Measurements from ENCODE around the gene TRPV6.

Gene TRPV6

DNA sequence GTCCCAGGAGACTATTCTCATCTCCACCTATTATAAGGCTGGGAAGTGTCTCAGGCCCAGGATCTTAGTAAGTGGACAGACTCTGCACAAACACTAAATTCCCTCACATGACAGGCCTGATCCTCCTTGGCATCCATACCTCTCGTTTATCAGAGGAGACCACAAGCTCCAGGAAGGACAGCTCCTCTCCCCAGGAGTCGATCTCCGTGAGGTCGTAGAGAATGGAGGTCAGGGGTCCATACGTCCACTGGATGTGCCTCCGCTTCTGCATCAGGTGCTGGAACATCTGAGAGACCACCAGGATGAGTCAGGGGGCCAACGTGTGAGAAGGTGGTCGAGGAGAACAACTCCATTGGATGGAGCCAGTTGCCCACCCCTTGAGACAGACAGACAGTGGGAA, 42.4 kb upstream of the TRPV6 start:
- Histone ChIP-seq H3K4me3 (no peak overlapping the region), H3K27ac (peak overlapping the region in 1 of 2 donors; percentile 43)
- no peak for TF ChIP-seq CTCF (IDR thresholded peaks at IDR 0.05)
- DNase-seq (ENCODE audit: low spot score), result no peak

- no peak for TF ChIP-seq CTCF (IDR thresholded peaks at IDR 0.05)
- DNase-seq (ENCODE audit: low spot score), result no peak
- Histone ChIP-seq H3K4me3 (no peak overlapping the region), H3K27ac (peak overlapping the region in 1 of 2 donors; percentile 43)
Measured at GRCh38 chr7:142927085-142927745, 41.7 kb upstream of the TRPV6 start.

GRCh38 chr7:142925413-142925812, 39.9 kb upstream of the TRPV6 start:
- TF ChIP-seq CTCF (IDR thresholded peaks at IDR 0.05), result no peak
- H3K27ac ChIP-seq, result no peak overlapping the region
- DNase-seq (ENCODE audit: low spot score), result no peak
- H3K4me3 ChIP-seq, result no peak overlapping the region

DNA sequence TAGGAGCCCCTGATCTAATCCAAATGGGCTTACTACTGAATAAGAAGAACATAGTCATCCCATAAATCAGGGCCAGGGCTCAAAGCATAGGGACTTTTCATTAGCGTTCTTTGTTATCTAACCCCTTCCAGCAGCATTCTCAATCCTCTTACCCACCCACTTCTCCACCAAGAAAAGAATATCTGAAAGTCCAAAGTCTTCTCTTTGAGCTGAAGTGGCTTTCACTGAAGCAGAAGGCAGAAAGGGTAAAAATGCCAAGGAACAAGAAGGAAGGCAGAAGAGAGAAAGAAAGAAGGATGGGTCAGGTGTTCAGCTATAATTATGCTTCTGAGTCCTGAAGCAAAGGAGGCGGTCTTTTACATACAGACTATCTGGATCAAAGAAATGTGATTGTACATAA, 37.8 kb upstream of the TRPV6 start:
- H3K4me3 ChIP-seq, result no peak overlapping the region
- DNase-seq (ENCODE audit: low spot score), result no peak
- no peak overlapping the region for H3K27ac ChIP-seq
- no peak for TF ChIP-seq CTCF (IDR thresholded peaks at IDR 0.05)

GRCh38 chr7:142919656-142920055, 34.1 kb upstream of the TRPV6 start:
- Histone ChIP-seq H3K4me3 (no peak overlapping the region), H3K27ac (no peak overlapping the region)
- no peak for TF ChIP-seq CTCF (IDR thresholded peaks at IDR 0.05)
- DNase-seq (ENCODE audit: low spot score), result no peak

GRCh38 chr7:142918901-142919300, 33.4 kb upstream of the TRPV6 start:
- no peak overlapping the region for H3K4me3 ChIP-seq
- no peak for TF ChIP-seq CTCF (IDR thresholded peaks at IDR 0.05)
- DNase-seq (ENCODE audit: low spot score), result no peak
- no peak overlapping the region for H3K27ac ChIP-seq

DNA sequence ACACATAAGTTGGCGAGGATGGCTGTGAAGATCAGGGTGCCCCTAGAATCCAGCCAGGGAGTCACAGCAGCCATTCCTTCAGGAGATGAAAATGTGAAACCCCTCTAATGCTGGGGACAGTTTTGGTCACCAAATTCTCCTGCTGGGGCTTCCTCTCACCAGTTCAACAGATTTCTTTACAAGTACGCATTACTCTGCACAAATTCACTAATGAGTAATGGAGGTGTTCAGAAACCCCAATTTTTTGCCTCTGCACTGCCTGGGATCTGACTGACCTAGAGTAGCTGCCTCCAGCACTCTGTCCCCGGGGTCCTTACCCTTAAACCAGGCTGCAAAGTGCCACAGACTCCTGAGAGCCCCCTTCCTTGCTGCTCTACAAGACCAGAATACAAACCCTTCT, 31.9 kb upstream of the TRPV6 start:
- no peak for DNase-seq (ENCODE audit: low spot score)

More for the DNA sequence above, 31.9 kb upstream of the TRPV6 start:
- TF ChIP-seq CTCF (IDR thresholded peaks at IDR 0.05), result no peak
- Histone ChIP-seq H3K4me3 (no peak overlapping the region), H3K27ac (no peak overlapping the region)

Data from coronary artery (tissue), 2 donors.